Activated CD8-positive, alpha-beta memory T cell treated with anti-CD3 and anti-CD28 coated beads for 4 hours (primary cell): ENCODE results near the gene RMND1.
"Not testable (repeated sequence)": the region's sequence is repeated elsewhere in the genome, so short reads cannot be mapped to it uniquely, and the experiment has no call there.

ENCODE experiments used
- DNase-seq, 2 donors: peaks; one replicate each; pipeline ENCODE4 v3.0.0-alpha.2; 2020; ENCODE audit warnings: low read depth in 2 of 2

RMND1 gene

GRCh38 chr6:151387175-151387970 is 64.6 kb downstream of the RMND1 start:
- DNase-seq, result no peak

- DNase-seq, result no peak
Measured at GRCh38 chr6:151385177-151385576, 66.7 kb downstream of the RMND1 start.

GRCh38 chr6:151384151-151384550 is 67.8 kb downstream of the RMND1 start:
- no peak for DNase-seq

GRCh38 chr6:151382631-151383030 is 69.3 kb downstream of the RMND1 start:
- not testable (repeated sequence) for DNase-seq

GRCh38 chr6:151381722-151382121 is 70.2 kb downstream of the RMND1 start:
- DNase-seq, result no peak

- no peak for DNase-seq
Measured at GRCh38 chr6:151380848-151381205, 71.1 kb downstream of the RMND1 start.

- DNase-seq, result no peak
Measured at GRCh38 chr6:151379933-151380847, 71.7 kb downstream of the RMND1 start.

- DNase-seq, result no peak
Measured at GRCh38 chr6:151377095-151377494, 74.8 kb downstream of the RMND1 start.

GRCh38 chr6:151376440-151376839 is 75.5 kb downstream of the RMND1 start:
- no peak for DNase-seq

- DNase-seq, result no peak
Measured at GRCh38 chr6:151375833-151376232, 76.1 kb downstream of the RMND1 start.

- DNase-seq, result no peak
Measured at GRCh38 chr6:151374036-151374683, 77.8 kb downstream of the RMND1 start.

GRCh38 chr6:151372164-151372563 is 79.8 kb downstream of the RMND1 start:
- DNase-seq, result no peak

- no peak for DNase-seq
Measured at GRCh38 chr6:151370509-151371078, 81.3 kb downstream of the RMND1 start.

- no peak for DNase-seq
Measured at GRCh38 chr6:151365233-151365632, 86.7 kb downstream of the RMND1 start.

GRCh38 chr6:151359486-151359885 is 92.4 kb downstream of the RMND1 start:
- DNase-seq, result no peak

GRCh38 chr6:151358475-151358874 is 93.5 kb downstream of the RMND1 start:
- DNase-seq, result no peak

- no peak for DNase-seq
Measured at GRCh38 chr6:151357758-151358436, 94.0 kb downstream of the RMND1 start.

GRCh38 chr6:151356983-151357382 is 94.9 kb downstream of the RMND1 start:
- not testable (repeated sequence) for DNase-seq
